Stimulated activated CD4-positive, alpha-beta T cell treated with anti-CD3 and anti-CD28 coated beads, Interleukin-1b, Interleukin-23, amount 100 ng/mL, for 24 hours (primary cell): Measurements from ENCODE around the gene PARD3.
"Not testable (repeated sequence)": the region's sequence is repeated elsewhere in the genome, so short reads cannot be mapped to it uniquely, and the experiment has no call there.

Source experiments
- DNase-seq, 4 experiments: peaks; one replicate each; pipeline ENCODE4 v3.0.0-alpha.2; 2020; ENCODE audit warnings: low read depth in 4 of 4, low spot score in 1 of 4

Gene PARD3

GRCh38 chr10:34360984-34361383, 454.1 kb downstream of the PARD3 start:
- no peak for DNase-seq

- no peak for DNase-seq
These were observed 455.7 kb downstream of the PARD3 start for GRCh38 chr10:34359435-34359813.

GRCh38 chr10:34358729-34359434, 456.2 kb downstream of the PARD3 start:
- DNase-seq = no peak

- no peak for DNase-seq
These were observed 458.6 kb downstream of the PARD3 start for GRCh38 chr10:34356463-34356862.

GRCh38 chr10:34353530-34353929, 461.6 kb downstream of the PARD3 start:
- not testable (repeated sequence) for DNase-seq

GRCh38 chr10:34352599-34353204, 462.4 kb downstream of the PARD3 start:
- DNase-seq = not testable (repeated sequence)

- no peak for DNase-seq
These were observed 463.9 kb downstream of the PARD3 start for GRCh38 chr10:34351161-34351560.

- DNase-seq = no peak
These were observed 466.1 kb downstream of the PARD3 start for GRCh38 chr10:34348917-34349485.

- DNase-seq = no peak
These were observed 467.1 kb downstream of the PARD3 start for GRCh38 chr10:34348021-34348420.

- no peak for DNase-seq
These were observed 468.0 kb downstream of the PARD3 start for GRCh38 chr10:34347131-34347530.

- DNase-seq = no peak
These were observed 468.5 kb downstream of the PARD3 start for GRCh38 chr10:34346516-34347100.

GRCh38 chr10:34345383-34345782, 469.7 kb downstream of the PARD3 start:
- no peak for DNase-seq

- no peak for DNase-seq
These were observed 471.3 kb downstream of the PARD3 start for GRCh38 chr10:34343764-34344163.

- DNase-seq = no peak
These were observed 473.6 kb downstream of the PARD3 start for GRCh38 chr10:34341473-34341872.

- no peak for DNase-seq
These were observed 474.2 kb downstream of the PARD3 start for GRCh38 chr10:34340934-34341333.

GRCh38 chr10:34339816-34340553, 475.1 kb downstream of the PARD3 start:
- DNase-seq = no peak

GRCh38 chr10:34337917-34338316, 477.2 kb downstream of the PARD3 start:
- no peak for DNase-seq

- DNase-seq = no peak
These were observed 479.0 kb downstream of the PARD3 start for GRCh38 chr10:34335960-34336690.

- DNase-seq = no peak
These were observed 480.2 kb downstream of the PARD3 start for GRCh38 chr10:34334908-34335307.

- DNase-seq = no peak
These were observed 481.6 kb downstream of the PARD3 start for GRCh38 chr10:34333513-34333912.

- no peak for DNase-seq
These were observed 487.9 kb downstream of the PARD3 start for GRCh38 chr10:34327184-34327583.
